Endothelial cell of umbilical vein (primary cell): ENCODE results near the gene KIF25. TPM values are rescaled to one million over a fixed set of nuclear protein-coding genes. Genes with fewer than 3 reads are reported as not detected.

Source experiments
- BruUV-seq: library from RNA; stranded (reverse); fragments of 400-500 nt; replicated peaks from 2 replicates; lab custom pipeline; 2021; lab: Mats Ljungman, UMichigan
- CTCF ChIA-PET: fragments of 300-600, 350-600 bp; sonication (Branson Sonifier 250); formaldehyde crosslinking; loops from one replicate; lab custom pipeline; 2021; ENCODE audit warnings: antibody characterized with exemption, inconsistent platforms; lab: Charles Lee
- POLR2A ChIA-PET: fragments of 300-600, 350-600 bp; sonication (Branson Sonifier 250); formaldehyde crosslinking; loops from one replicate; lab custom pipeline; 2021; ENCODE audit warnings: antibody characterized with exemption, inconsistent platforms; lab: Charles Lee
- DNase-seq: peaks from one replicate; pipeline ENCODE4 v3.0.0-alpha.2; 2011; ENCODE audit warnings: low read depth, low spot score
- FAIRE-seq: peaks from 2 replicates; lab custom pipeline; 2011; peaks lifted over from hg19 to GRCh38; lab: Jason Lieb, UNC
- H2AFZ ChIP-seq: 2 replicates; pipeline ENCODE4 v1.6.0; 2012; ENCODE audit warnings: low read depth, low read length, control low read depth, inconsistent platforms
- H3K27ac ChIP-seq: 2 replicates; pipeline ENCODE4 v1.5.1; 2011; ENCODE audit warnings: low read depth, mild to moderate bottlenecking, control low read depth, low read length, moderate library complexity; ENCODE audit not compliant: insufficient read depth
- H3K27me3 ChIP-seq, 2 experiments: 2 replicates each; pipeline versions ENCODE4 v1.6.0 to v1.6.1; 2011; ENCODE audit warnings: low read length in 2 of 2, mixed read lengths in 1 of 2; ENCODE audit not compliant: control insufficient read depth in 2 of 2, insufficient read depth in 2 of 2
- H3K36me3 ChIP-seq, 2 experiments: 2 replicates in 1 of 2; 3 replicates in 1 of 2; pipeline ENCODE4 v1.5.1; 2011; ENCODE audit warnings: low read length in 2 of 2, mild to moderate bottlenecking in 1 of 2, moderate library complexity in 1 of 2; ENCODE audit not compliant: control insufficient read depth in 2 of 2, insufficient read depth in 2 of 2; ENCODE audit errors: extremely low read depth in 1 of 2
- H3K4me1 ChIP-seq: 3 replicates; pipeline ENCODE4 v1.5.1; 2011; ENCODE audit warnings: mild to moderate bottlenecking, low read length; ENCODE audit not compliant: control insufficient read depth, insufficient read depth; ENCODE audit errors: extremely low read depth
- H3K4me2 ChIP-seq: 2 replicates; pipeline ENCODE4 v1.6.1; 2011; ENCODE audit warnings: low read length, control low read depth, mixed read lengths; ENCODE audit not compliant: insufficient read depth
- H3K4me3 ChIP-seq, 3 experiments: fragments of 200-600 bp in 1 of 3; sonication (generic), shearing (Covaris generic) in 1 of 3; replicated peaks in 1 of 3; 2 replicates each; pipeline ENCODE4 v1.5.1; 2011 to 2016; ENCODE audit warnings: control low read depth in 3 of 3, low read length in 3 of 3, mild to moderate bottlenecking in 2 of 3, inconsistent platforms in 1 of 3, low read depth in 1 of 3, moderate library complexity in 1 of 3; ENCODE audit not compliant: insufficient read depth in 1 of 3
- H3K79me2 ChIP-seq: 2 replicates; pipeline ENCODE4 v1.6.0; 2012; ENCODE audit warnings: low read length, inconsistent platforms; ENCODE audit not compliant: control insufficient read depth, insufficient read depth
- H3K9ac ChIP-seq: replicated peaks from 2 replicates; pipeline ENCODE3; 2011; ENCODE audit warnings: low read length, control low read depth; ENCODE audit not compliant: insufficient read depth; ENCODE audit errors: extremely low read depth
- H3K9me1 ChIP-seq: replicated peaks from 3 replicates; pipeline ENCODE4 v1.6.0; 2011; ENCODE audit warnings: mild to moderate bottlenecking, low read length; ENCODE audit not compliant: control insufficient read depth, insufficient read depth; ENCODE audit errors: extremely low read depth
- H3K9me3 ChIP-seq: replicated peaks from 2 replicates; pipeline ENCODE4 v1.5.1; 2012; ENCODE audit warnings: low read length, inconsistent platforms; ENCODE audit not compliant: control insufficient read depth, insufficient read depth
- H4K20me1 ChIP-seq: replicated peaks from 2 replicates; pipeline ENCODE3; 2011; ENCODE audit warnings: mild to moderate bottlenecking, low read length; ENCODE audit not compliant: control insufficient read depth, insufficient read depth; ENCODE audit errors: extremely low read depth
- CTCF ChIP-seq, 2 donors: IDR thresholded peaks; 1 replicate in 1 of 2; 2 replicates in 1 of 2; pipeline ENCODE4 v1.5.1; 2011; ENCODE audit warnings: low read length in 2 of 2, mild to moderate bottlenecking in 2 of 2, moderate library complexity in 2 of 2, control low read depth in 1 of 2, inconsistent platforms in 1 of 2, low read depth in 1 of 2; ENCODE audit not compliant: insufficient read depth in 1 of 2; ENCODE audit errors: extremely low read depth in 1 of 2
- EZH2 ChIP-seq: IDR thresholded peaks from 2 replicates; pipeline ENCODE4 v1.6.1; 2012; ENCODE audit warnings: borderline replicate concordance, low read depth, mild to moderate bottlenecking, moderate library complexity, low read length, inconsistent platforms; ENCODE audit not compliant: severe bottlenecking
- FOS ChIP-seq: IDR thresholded peaks from 2 replicates; pipeline ENCODE4 v1.6.1; 2011; ENCODE audit warnings: mild to moderate bottlenecking, low read length, moderate library complexity, borderline replicate concordance; ENCODE audit not compliant: insufficient read depth
- GATA2 ChIP-seq: IDR thresholded peaks from 2 replicates; pipeline ENCODE4 v1.7.0; 2011; ENCODE audit warnings: low read depth, mild to moderate bottlenecking, moderate library complexity, mixed read lengths, low read length; ENCODE audit not compliant: insufficient read length, insufficient read depth
- MYC ChIP-seq: IDR thresholded peaks from one replicate; pipeline ENCODE4 v1.6.1; 2011; ENCODE audit warnings: mild to moderate bottlenecking, low read depth, low read length
- POLR2A ChIP-seq: IDR thresholded peaks from 2 replicates; pipeline ENCODE4 v1.6.1; 2012; ENCODE audit warnings: low read depth, mild to moderate bottlenecking, control low read depth, low read length
- POLR2AphosphoS5 ChIP-seq: IDR thresholded peaks from 2 replicates; pipeline ENCODE4 v1.6.1; 2012; ENCODE audit warnings: low read depth, mild to moderate bottlenecking, control low read depth, low read length, moderate library complexity; ENCODE audit not compliant: insufficient read depth
- dilution Hi-C: fragments of 300-500 bp; cut with MboI; formaldehyde crosslinking; loops from one replicate; pipeline ENCODE4 v1.15.0; 2019; ENCODE audit warnings: low sequenced_read_pairs; ENCODE audit not compliant: extremely low pct_ligation_motif_present
- intact Hi-C: fragments of 100-400 bp; cut with micrococcal nuclease; formaldehyde crosslinking; loops from one replicate; pipeline ENCODE4 v1.10.0; 2022
- polyA plus RNA-seq, 4 experiments: library from polyadenylated mRNA; depleted of rRNA in 3 of 4; stranded (reverse) in 3 of 4; unstranded in 1 of 4; fragments of >200 nt; gene quantifications; 2 replicates each; pipeline versions ENCODE4 v1.2.1 to v1.2.3, GENCODE V29; 2011 to 2012; ENCODE audit warnings: missing spikeins in 1 of 4
- total RNA-seq: library from RNA; stranded (reverse); gene quantifications from 2 replicates; pipeline ENCODE4 v1.2.3, GENCODE V29; 2021
- TF ChIP-seq, protein P1 (sequence below): IDR thresholded peaks from 2 replicates; pipeline ENCODE4 v1.6.1; 2011; ENCODE audit not compliant: insufficient read depth, insufficient read length

KIF25 gene
- total and polyA plus RNA-seq, 2 donors (not counting 3 experiments of a cell fraction or from before 2014, with no cell fraction given): not detected

GRCh38 chr6:168052291-168052891 is 54.9 kb downstream of the KIF25 start:
- BruUV-seq: no TSS peak
- no peaks in the 10 kb centered on the region for H3K79me2 ChIP-seq
- intact Hi-C loops: loop anchor here (5.0 kb wide), 1 partner anchor 80 kb away; no protein-coding TSS in a partner anchor
- FAIRE-seq: no peak
- no peak overlapping the region for H3K9ac ChIP-seq
- H3K9me3 ChIP-seq: no peaks in the 10 kb centered on the region
- H2AFZ ChIP-seq: no peak overlapping the region
- ChIA-PET CTCF (no interaction called here), POLR2A (no interaction called here)
- no peaks in the 10 kb centered on the region for H3K27me3 ChIP-seq
- no peak overlapping the region for H3K27ac ChIP-seq
- H3K36me3 ChIP-seq: no peaks in the 10 kb centered on the region
- no peak for TF ChIP-seq EZH2
- no peak for TF ChIP-seq MYC
- TF ChIP-seq GATA2: no peak
- no peak for TF ChIP-seq FOS
- TF ChIP-seq POLR2A: no peak
- H3K4me2 ChIP-seq: no peak overlapping the region
- H3K9me1 ChIP-seq: no peaks in the 10 kb centered on the region
- no peak for DNase-seq
- no peaks in the 10 kb centered on the region for H3K4me1 ChIP-seq
- dilution Hi-C loops: no loop called here
- no peak overlapping the region for H3K4me3 ChIP-seq
- no peaks in the 10 kb centered on the region for H4K20me1 ChIP-seq

DNA sequence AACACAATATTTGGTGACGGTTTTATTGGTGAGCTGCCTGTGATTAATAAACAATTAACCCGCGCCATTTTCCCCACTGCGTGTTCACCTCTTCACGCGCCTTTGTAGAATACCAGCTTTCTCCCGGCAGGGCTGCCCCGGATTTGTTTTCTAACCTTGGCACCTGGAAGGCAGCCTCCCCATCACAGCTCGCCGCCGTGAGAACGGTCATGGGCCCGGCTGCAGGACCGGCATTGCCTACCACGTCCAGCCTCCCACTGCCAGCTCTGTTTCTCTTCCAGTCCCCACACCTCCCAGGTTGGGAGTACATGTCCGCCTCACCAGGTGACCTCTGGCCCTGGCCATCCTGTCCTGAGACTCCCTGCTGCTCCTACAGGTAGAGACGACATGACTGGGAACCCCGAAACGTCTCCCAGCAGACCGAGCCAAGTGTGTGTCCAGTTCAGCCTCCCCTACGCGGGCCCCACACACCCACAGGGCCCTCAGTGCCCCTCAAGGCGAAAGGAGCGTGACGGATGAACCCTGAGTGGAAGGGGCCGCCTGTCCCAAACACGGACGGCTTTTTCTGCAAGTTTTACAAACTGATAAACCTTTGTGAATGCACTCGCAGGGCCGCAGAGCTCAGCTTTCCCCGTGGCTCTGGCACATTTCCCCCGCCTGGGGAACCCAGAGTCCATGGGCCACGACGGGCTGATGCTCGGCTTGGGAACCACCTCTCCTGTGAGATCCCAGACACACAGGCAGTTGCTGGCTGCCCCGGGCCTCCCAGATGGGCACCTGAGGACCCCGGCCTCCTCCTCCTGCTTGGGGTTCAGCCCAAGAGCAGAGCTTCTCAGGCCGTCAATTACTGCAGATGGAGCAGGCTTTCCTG is 55.9 kb downstream of the KIF25 start:
- ChIA-PET POLR2A (no interaction called here), CTCF (no interaction called here)
- BruUV-seq: no TSS peak
- Histone ChIP-seq H3K4me1 (no peaks in the 10 kb centered on the region), H3K4me2 (no peak overlapping the region), H3K9me3 (no peaks in the 10 kb centered on the region), H3K9ac (no peak overlapping the region), H2AFZ (no peak overlapping the region), H3K9me1 (no peaks in the 10 kb centered on the region), H3K36me3 (no peaks in the 10 kb centered on the region), H3K27me3 (no peaks in the 10 kb centered on the region), H3K4me3 (no peak overlapping the region), H3K27ac (no peak overlapping the region), H4K20me1 (no peaks in the 10 kb centered on the region), H3K79me2 (no peaks in the 10 kb centered on the region)
- TF ChIP-seq POLR2AphosphoS5 (no peak), POLR2A (no peak), EZH2 (no peak), GATA2 (no peak), CTCF (IDR thresholded peaks at IDR 0.05; ENCODE audit: extremely low read depth in 1 of 2, insufficient read depth in 1 of 2, low read depth in 1 of 2, low read length in 2 of 2) (no peak)
- TF ChIP-seq, protein P1, sequence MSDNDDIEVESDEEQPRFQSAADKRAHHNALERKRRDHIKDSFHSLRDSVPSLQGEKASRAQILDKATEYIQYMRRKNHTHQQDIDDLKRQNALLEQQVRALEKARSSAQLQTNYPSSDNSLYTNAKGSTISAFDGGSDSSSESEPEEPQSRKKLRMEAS: no peak
- dilution Hi-C loops: no loop called here
- FAIRE-seq: no peak
- no peak for DNase-seq
- intact Hi-C loops: loop anchor here (5.0 kb wide), 1 partner anchor 79 kb away; no protein-coding TSS in a partner anchor
